NCI-H2081 treated with DMSO at 0.1 percent for 48 hours (cell line): ENCODE results near the gene FSTL4.
"Not testable (repeated sequence)": the region's sequence is repeated elsewhere in the genome, so short reads cannot be mapped to it uniquely, and the experiment has no call there.

Experiments
- DNase-seq: peaks from one replicate; lab custom pipeline; 2025; lab: John Stamatoyannopoulos, UW

Gene FSTL4

GRCh38 chr5:133403741-133404364 lies 208.5 kb downstream of the FSTL4 start:
- no peak for DNase-seq

- no peak for DNase-seq
Measured at GRCh38 chr5:133402775-133403174, 209.6 kb downstream of the FSTL4 start.

- no peak for DNase-seq
Measured at GRCh38 chr5:133401731-133402347, 210.5 kb downstream of the FSTL4 start.

- DNase-seq: no peak
Measured at GRCh38 chr5:133400831-133401351, 211.4 kb downstream of the FSTL4 start.

GRCh38 chr5:133400120-133400519 lies 212.2 kb downstream of the FSTL4 start:
- no peak for DNase-seq

- no peak for DNase-seq
Measured at GRCh38 chr5:133399247-133399891, 213.0 kb downstream of the FSTL4 start.

GRCh38 chr5:133398646-133399101 lies 213.7 kb downstream of the FSTL4 start:
- no peak for DNase-seq

GRCh38 chr5:133397990-133398645 lies 214.2 kb downstream of the FSTL4 start:
- no peak for DNase-seq

- no peak for DNase-seq
Measured at GRCh38 chr5:133397348-133397747, 215.0 kb downstream of the FSTL4 start.

GRCh38 chr5:133396814-133397213 lies 215.5 kb downstream of the FSTL4 start:
- no peak for DNase-seq

GRCh38 chr5:133396187-133396741 lies 216.1 kb downstream of the FSTL4 start:
- no peak for DNase-seq

GRCh38 chr5:133395207-133395606 lies 217.1 kb downstream of the FSTL4 start:
- not testable (repeated sequence) for DNase-seq

GRCh38 chr5:133394477-133394817 lies 217.9 kb downstream of the FSTL4 start:
- not testable (repeated sequence) for DNase-seq

- DNase-seq: no peak
Measured at GRCh38 chr5:133393776-133394476, 218.4 kb downstream of the FSTL4 start.

GRCh38 chr5:133392448-133392847 lies 219.9 kb downstream of the FSTL4 start:
- DNase-seq: no peak

- no peak for DNase-seq
Measured at GRCh38 chr5:133391354-133392136, 220.8 kb downstream of the FSTL4 start.

GRCh38 chr5:133390416-133391353 lies 221.7 kb downstream of the FSTL4 start:
- DNase-seq: no peak

GRCh38 chr5:133389066-133389590 lies 223.2 kb downstream of the FSTL4 start:
- DNase-seq: no peak

- no peak for DNase-seq
Measured at GRCh38 chr5:133387621-133388020, 224.7 kb downstream of the FSTL4 start.

- no peak for DNase-seq
Measured at GRCh38 chr5:133387091-133387490, 225.2 kb downstream of the FSTL4 start.
